T-helper 2 cell treated with Interferon-gamma antibody and Interleukin-4, amounts not matched to agents 5 μg/mL and 100 μg/mL, for 36 hours (primary cell): Measurements from ENCODE around the gene KRT32.

Source experiments
- DNase-seq: peaks from one replicate; pipeline ENCODE4 v3.0.0; 2021; ENCODE audit warnings: low spot score
- H3K27ac Mint-ChIP-seq: one replicate; pipeline ENCODE4 v1.8.0; 2021; ENCODE audit warnings: mild to moderate bottlenecking, mixed read lengths
- H3K27me3 Mint-ChIP-seq: one replicate; pipeline ENCODE4 v1.8.0; 2021; ENCODE audit warnings: low read depth, mixed read lengths
- H3K36me3 Mint-ChIP-seq: one replicate; pipeline ENCODE4 v1.8.0; 2021; ENCODE audit warnings: low read depth, mixed read lengths
- H3K4me1 Mint-ChIP-seq: one replicate; pipeline ENCODE4 v1.8.0; 2021; ENCODE audit warnings: low read depth, mixed read lengths
- H3K4me3 Mint-ChIP-seq: one replicate; pipeline ENCODE4 v1.8.0; 2022; ENCODE audit warnings: mild to moderate bottlenecking, moderate library complexity, mixed read lengths
- H3K9me3 Mint-ChIP-seq: one replicate; pipeline ENCODE4 v1.8.0; 2021; ENCODE audit warnings: mixed read lengths

KRT32 gene

DNA sequence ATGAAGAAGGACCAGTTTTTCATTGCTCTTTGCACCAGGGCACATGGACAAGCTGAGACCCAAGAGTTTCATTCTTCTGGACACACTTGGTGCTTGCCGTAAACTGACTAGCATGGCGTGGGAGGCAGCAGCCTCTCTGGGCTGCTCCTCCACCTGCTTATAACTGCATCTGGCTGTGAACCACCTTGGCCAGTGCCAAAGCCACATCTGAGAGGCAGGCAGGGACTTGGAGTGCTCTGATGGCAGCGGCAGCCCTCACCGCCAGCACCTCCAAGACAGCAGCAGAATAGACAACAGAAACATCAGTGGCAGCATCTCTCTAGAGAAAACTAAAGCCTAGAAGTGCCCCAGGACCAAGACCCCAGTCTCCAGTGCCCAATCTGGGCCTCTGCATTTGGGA, 47.5 kb downstream of the KRT32 start:
- no peaks in the 10 kb centered on the region for H3K27me3 Mint-ChIP-seq
- no peak for DNase-seq

GRCh38 chr17:41418116-41418860, 48.9 kb downstream of the KRT32 start:
- H3K36me3 Mint-ChIP-seq = no peaks in the 10 kb centered on the region
- no peak for DNase-seq
- H3K9me3 Mint-ChIP-seq = no peaks in the 10 kb centered on the region
- no peak overlapping the region for H3K27ac Mint-ChIP-seq
- H3K27me3 Mint-ChIP-seq = peaks cover 3% of the 10 kb centered on the region
- H3K4me1 Mint-ChIP-seq = peaks cover 4% of the 10 kb centered on the region
- H3K4me3 Mint-ChIP-seq = no peak overlapping the region

More for the DNA sequence above, 47.5 kb downstream of the KRT32 start:
- no peak overlapping the region for H3K4me3 Mint-ChIP-seq
- no peak overlapping the region for H3K27ac Mint-ChIP-seq
- no peaks in the 10 kb centered on the region for H3K36me3 Mint-ChIP-seq
- H3K4me1 Mint-ChIP-seq = peaks cover 4% of the 10 kb centered on the region
- no peaks in the 10 kb centered on the region for H3K9me3 Mint-ChIP-seq

DNA sequence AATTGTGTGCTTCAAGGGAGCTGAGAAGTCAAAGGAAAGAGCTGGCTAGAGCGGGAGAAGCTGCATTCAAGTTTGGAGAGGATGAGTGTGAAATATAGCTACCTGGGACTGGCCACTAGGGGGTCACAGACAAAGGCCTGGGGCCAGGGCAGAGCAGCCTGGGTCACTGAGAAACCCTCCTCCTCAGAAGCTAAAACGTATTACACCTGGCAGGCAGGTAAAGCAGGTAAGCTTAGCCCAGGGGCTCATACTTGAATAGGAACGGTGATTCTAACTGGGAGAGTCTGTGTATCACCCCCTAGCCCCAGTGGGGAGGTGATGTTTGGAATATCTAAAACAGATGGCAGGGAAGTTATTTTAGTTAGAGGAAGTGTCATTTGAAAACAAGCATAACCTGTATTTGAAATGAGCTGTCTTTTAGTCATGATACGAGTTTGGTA, 49.6 kb downstream of the KRT32 start:
- H3K36me3 Mint-ChIP-seq = no peaks in the 10 kb centered on the region
- H3K4me1 Mint-ChIP-seq = peaks cover 4% of the 10 kb centered on the region
- H3K27ac Mint-ChIP-seq = no peak overlapping the region
- H3K9me3 Mint-ChIP-seq = no peaks in the 10 kb centered on the region
- H3K4me3 Mint-ChIP-seq = no peak overlapping the region
- peaks cover 3% of the 10 kb centered on the region for H3K27me3 Mint-ChIP-seq
- DNase-seq = no peak

DNA sequence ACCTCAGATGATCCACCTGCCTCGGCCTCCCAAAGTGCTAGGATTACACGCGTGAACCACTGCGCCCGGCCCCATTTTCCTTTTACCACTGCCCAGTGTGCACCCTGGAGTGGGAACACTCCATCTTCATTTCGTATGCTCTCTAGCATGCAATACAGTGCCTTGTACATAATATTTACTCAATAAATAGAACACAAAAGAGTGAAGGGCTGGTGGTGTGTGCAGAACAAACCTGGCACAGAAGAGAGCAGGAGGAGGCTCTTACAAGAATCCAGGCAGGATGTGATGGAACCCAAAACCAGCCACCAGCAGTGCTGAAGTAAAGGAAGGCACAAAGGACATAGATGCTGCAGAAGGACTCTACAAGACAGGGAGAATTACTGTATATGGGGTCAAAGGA, 50.1 kb downstream of the KRT32 start:
- H3K36me3 Mint-ChIP-seq = no peaks in the 10 kb centered on the region
- H3K4me3 Mint-ChIP-seq = no peak overlapping the region
- H3K27me3 Mint-ChIP-seq = peaks cover 5% of the 10 kb centered on the region
- H3K9me3 Mint-ChIP-seq = no peaks in the 10 kb centered on the region
- DNase-seq = no peak
- H3K4me1 Mint-ChIP-seq = peaks cover 4% of the 10 kb centered on the region
- H3K27ac Mint-ChIP-seq = no peak overlapping the region

DNA sequence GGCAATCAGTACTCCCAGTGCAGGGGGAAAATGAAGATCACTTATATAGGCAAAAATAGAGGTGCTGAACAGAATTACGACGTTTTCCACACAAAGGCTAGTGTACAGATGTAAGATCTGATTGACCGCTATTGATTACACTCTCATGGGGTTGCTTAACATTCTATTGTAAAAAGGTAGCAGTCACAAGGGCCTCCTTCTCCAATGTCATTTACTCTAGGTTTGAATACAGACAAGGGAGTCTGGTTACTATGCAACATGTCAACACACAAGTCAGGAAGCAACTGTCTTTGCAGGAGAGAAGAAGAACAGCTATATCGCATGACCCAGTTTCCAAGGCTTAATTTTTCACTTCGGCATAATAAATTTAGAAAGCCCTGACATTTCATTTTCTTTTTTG, 50.7 kb downstream of the KRT32 start:
- Mint-ChIP-seq H3K4me3 (no peak overlapping the region), H3K36me3 (no peaks in the 10 kb centered on the region), H3K27me3 (peaks cover 5% of the 10 kb centered on the region), H3K4me1 (peaks cover 4% of the 10 kb centered on the region), H3K9me3 (no peaks in the 10 kb centered on the region), H3K27ac (no peak overlapping the region)
- no peak for DNase-seq

DNA sequence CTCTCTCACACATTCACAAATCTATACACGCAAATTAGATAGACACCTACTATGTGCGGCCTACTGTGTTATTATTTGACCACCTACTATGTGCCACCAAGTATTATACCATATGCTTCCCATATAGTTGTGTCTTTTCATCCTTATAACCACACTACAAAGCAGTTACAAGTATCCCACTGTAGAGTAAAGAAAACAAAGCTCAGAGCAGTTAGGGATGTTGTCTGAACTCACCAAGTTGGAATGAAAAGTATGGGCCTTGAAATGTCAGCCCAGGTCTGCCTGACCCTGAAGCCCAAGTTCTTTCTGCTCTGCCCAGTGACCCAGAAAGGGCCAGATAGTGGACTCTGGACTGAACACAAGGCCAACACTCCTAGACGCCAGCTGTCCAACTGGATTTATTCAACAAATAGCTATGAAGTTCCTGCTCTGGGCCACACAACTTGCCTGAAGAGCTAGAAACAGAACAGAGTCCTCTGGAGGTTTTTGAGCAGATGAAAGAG, 51.3 kb downstream of the KRT32 start:
- no peaks in the 10 kb centered on the region for H3K9me3 Mint-ChIP-seq
- H3K36me3 Mint-ChIP-seq = no peaks in the 10 kb centered on the region
- peaks cover 4% of the 10 kb centered on the region for H3K4me1 Mint-ChIP-seq
- H3K27me3 Mint-ChIP-seq = peaks cover 5% of the 10 kb centered on the region
- H3K4me3 Mint-ChIP-seq = no peak overlapping the region
- H3K27ac Mint-ChIP-seq = no peak overlapping the region
- no peak for DNase-seq

GRCh38 chr17:41415411-41415810, 51.8 kb downstream of the KRT32 start:
- Mint-ChIP-seq H3K36me3 (no peaks in the 10 kb centered on the region), H3K27ac (no peak overlapping the region), H3K4me3 (no peak overlapping the region), H3K27me3 (peaks cover 5% of the 10 kb centered on the region), H3K4me1 (peaks cover 4% of the 10 kb centered on the region), H3K9me3 (no peaks in the 10 kb centered on the region)
- no peak for DNase-seq

DNA sequence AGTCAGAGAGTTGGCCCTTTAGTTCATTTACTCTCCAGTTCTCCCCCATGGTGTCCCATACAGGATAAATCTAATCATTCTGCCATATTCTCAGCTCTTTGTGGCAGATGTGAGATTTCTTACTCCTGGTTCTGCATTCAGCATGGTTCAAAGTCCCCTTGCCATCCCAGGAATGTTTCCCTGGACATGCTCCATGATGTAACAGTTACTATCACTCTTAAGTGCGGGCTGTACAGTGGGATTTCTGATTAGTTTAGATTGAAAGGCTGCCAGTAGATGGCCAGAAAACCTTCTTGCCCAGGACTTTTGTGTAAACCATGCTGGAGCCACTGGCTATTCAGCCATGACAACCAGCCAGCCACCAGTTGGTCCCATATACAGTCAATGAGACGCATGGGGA, 53.2 kb downstream of the KRT32 start:
- Mint-ChIP-seq H3K4me3 (no peak overlapping the region), H3K9me3 (no peaks in the 10 kb centered on the region), H3K27ac (no peak overlapping the region), H3K36me3 (no peaks in the 10 kb centered on the region), H3K4me1 (peaks cover 6% of the 10 kb centered on the region), H3K27me3 (peaks cover 5% of the 10 kb centered on the region)
- DNase-seq = no peak

DNA sequence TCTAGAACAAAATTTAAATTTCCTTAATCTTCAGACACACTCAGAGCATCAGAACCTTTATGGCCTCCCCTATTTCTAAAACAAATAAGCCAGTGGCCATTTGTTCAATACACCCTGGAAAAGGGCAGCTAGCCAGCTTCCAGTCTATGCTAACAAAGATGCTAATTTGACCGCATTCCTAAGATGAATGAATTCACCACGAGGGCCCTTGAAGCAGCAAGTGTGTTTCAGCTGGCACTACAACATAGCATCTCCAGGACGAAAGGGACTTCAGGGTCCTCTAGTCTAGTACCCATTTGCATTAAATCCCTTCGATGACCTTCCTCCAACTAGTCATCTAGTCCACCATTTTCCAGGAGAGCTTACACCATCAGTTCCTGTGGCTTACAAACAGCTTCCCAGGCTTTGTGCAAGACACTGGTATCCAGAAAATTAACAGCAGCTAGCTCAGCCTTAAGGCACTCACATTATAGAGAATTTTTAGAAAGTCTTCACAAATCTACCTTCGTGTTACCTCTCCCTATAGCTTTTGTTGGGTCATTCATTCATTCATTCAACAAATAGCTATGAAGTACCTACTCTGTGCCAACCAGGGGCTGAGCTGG, 53.7 kb downstream of the KRT32 start:
- Mint-ChIP-seq H3K4me1 (peaks cover 7% of the 10 kb centered on the region), H3K4me3 (no peak overlapping the region), H3K36me3 (no peaks in the 10 kb centered on the region), H3K27ac (no peak overlapping the region), H3K27me3 (peaks cover 5% of the 10 kb centered on the region), H3K9me3 (no peaks in the 10 kb centered on the region)
- no peak for DNase-seq

DNA sequence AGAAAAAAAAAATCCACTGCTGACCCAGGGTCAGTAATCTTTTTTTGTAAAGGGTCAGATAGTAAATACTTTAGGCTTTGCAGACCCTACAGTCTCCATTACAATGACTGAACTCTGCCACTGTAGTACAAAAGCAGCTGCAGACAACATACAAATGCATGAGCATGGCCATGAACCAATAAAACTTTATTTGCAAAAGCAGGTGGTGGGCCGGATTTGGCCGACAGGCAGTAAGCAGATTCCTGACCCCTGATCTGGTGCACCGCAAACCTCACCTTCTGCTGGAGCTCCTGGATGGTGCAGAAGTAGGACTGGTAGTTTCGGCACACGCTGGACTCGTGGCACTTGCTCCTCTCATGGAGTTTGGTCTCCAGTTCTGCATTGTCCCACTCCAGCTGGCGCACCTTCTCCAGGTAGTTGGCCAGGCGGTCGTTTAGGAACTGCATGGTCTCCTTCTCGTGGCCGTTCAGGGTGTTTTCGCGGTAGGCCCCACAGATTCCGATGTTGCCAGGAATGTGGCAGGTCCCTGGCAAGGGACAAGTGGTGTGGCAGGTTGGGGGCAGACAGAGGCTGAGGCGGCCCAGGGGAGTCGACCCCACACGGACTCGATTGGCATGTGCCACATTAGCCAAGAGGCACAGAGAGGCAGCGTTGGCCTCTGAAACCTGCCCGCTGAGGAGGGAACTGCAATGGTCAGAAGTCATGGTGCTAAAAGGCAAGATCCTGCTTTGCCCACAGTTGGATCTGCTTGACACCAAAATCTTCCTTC, 55.9 kb downstream of the KRT32 start:
- Mint-ChIP-seq H3K27ac (no peak overlapping the region), H3K36me3 (no peaks in the 10 kb centered on the region), H3K4me3 (no peak overlapping the region), H3K4me1 (peaks cover 3% of the 10 kb centered on the region), H3K9me3 (no peaks in the 10 kb centered on the region), H3K27me3 (peaks cover 5% of the 10 kb centered on the region)
- DNase-seq = no peak
